Endodermal cell (in vitro differentiated cells): ENCODE data around the gene GPX5. TPM values are rescaled to one million over a fixed set of nuclear protein-coding genes. Genes with fewer than 3 reads are reported as not detected.

Source experiments
- DNase-seq: peaks from one replicate; pipeline ENCODE4 v3.0.0-alpha.2; 2017
- H3K27ac ChIP-seq: 2 replicates; pipeline ENCODE4 v1.5.1; 2013; ENCODE audit warnings: mild to moderate bottlenecking, low read depth, low read length, moderate library complexity
- H3K27me3 ChIP-seq: 2 replicates; pipeline ENCODE4 v1.6.1; 2013; ENCODE audit warnings: mild to moderate bottlenecking, low read length, moderate library complexity; ENCODE audit not compliant: insufficient read depth, control insufficient read depth, poor library complexity, severe bottlenecking
- H3K36me3 ChIP-seq: 2 replicates; pipeline ENCODE4 v1.7.0; 2013; ENCODE audit warnings: mild to moderate bottlenecking, low read length, moderate library complexity; ENCODE audit not compliant: control insufficient read depth, insufficient read depth
- H3K4me1 ChIP-seq: one replicate; pipeline ENCODE4 v1.7.0; 2013; ENCODE audit warnings: low read length; ENCODE audit not compliant: control insufficient read depth, insufficient read depth
- H3K4me3 ChIP-seq: 2 replicates; pipeline ENCODE4 v1.5.1; 2013; ENCODE audit warnings: mild to moderate bottlenecking, low read length, moderate library complexity
- H3K9ac ChIP-seq: 2 replicates; pipeline ENCODE4 v1.6.1; 2013; ENCODE audit warnings: mild to moderate bottlenecking, low read length, moderate library complexity; ENCODE audit not compliant: poor library complexity, severe bottlenecking; ENCODE audit errors: extremely low read depth
- H3K9me3 ChIP-seq: 2 replicates; pipeline ENCODE4 v1.6.1; 2013; ENCODE audit warnings: mild to moderate bottlenecking, low read length, moderate library complexity; ENCODE audit not compliant: control insufficient read depth
- H3K27ac Mint-ChIP-seq: 2 replicates; pipeline ENCODE4 v1.8.0; 2020; ENCODE audit warnings: mixed read lengths
- H3K27me3 Mint-ChIP-seq: 2 replicates; pipeline ENCODE4 v1.8.0; 2021; ENCODE audit warnings: mild to moderate bottlenecking, mixed read lengths; ENCODE audit not compliant: insufficient read depth
- H3K36me3 Mint-ChIP-seq: 2 replicates; pipeline ENCODE4 v1.8.0; 2020; ENCODE audit warnings: low read depth, mixed read lengths
- H3K4me1 Mint-ChIP-seq: 2 replicates; pipeline ENCODE4 v1.8.0; 2020; ENCODE audit warnings: mixed read lengths
- H3K4me3 Mint-ChIP-seq: 2 replicates; pipeline ENCODE4 v1.8.0; 2020; ENCODE audit warnings: mild to moderate bottlenecking, moderate library complexity, mixed read lengths
- H3K9me3 Mint-ChIP-seq: 2 replicates; pipeline ENCODE4 v1.8.0; 2020; ENCODE audit warnings: mild to moderate bottlenecking, mixed read lengths
- CTCF ChIP-seq: fragments of 200-600 bp; sonication (generic); conservative IDR thresholded peaks from 2 replicates; pipeline ENCODE4 v1.5.0; 2021; ENCODE audit warnings: antibody characterized with exemption, mild to moderate bottlenecking
- WGBS, 2 experiments: methylation state at CpG; one replicate each; pipeline versions ENCODE4 v1.1.5 to v1.1.7; 2013; ENCODE audit warnings: missing lambda C conversion rate in 2 of 2, mixed read lengths in 1 of 2; ENCODE audit not compliant: insufficient coverage in 1 of 2, insufficient read length in 1 of 2; 5-methylcytosine and 5-hydroxymethylcytosine counted together
- total RNA-seq, 2 donors: library from RNA; stranded (reverse); fragmentation: NEBNext Ultra II Directional in 1 of 2; extraction: Animal tissue kit (Norgen Biotek cat#: 25700) in 1 of 2; gene quantifications; 2 replicates in 1 of 2; 3 replicates in 1 of 2; pipeline ENCODE4 v1.2.1, GENCODE V29; 2021

The GPX5 gene
- total RNA-seq, 2 donors from 2014 or later, result not detected

GRCh38 chr6:28523241-28523622, 2.4 kb upstream of the GPX5 start:
- Mint-ChIP-seq H3K4me1 (peaks cover 17% of the 10 kb centered on the region), H3K4me3 (no peak overlapping the region), H3K36me3 (no peaks in the 10 kb centered on the region), H3K27me3 (peaks cover 11% of the 10 kb centered on the region), H3K9me3 (no peaks in the 10 kb centered on the region), H3K27ac (peak overlapping the region; percentile 20)
- Histone ChIP-seq H3K4me1 (peaks cover 17% of the 10 kb centered on the region), H3K9me3 (no peaks in the 10 kb centered on the region), H3K27me3 (no peaks in the 10 kb centered on the region), H3K36me3 (no peaks in the 10 kb centered on the region), H3K27ac (no peak overlapping the region), H3K4me3 (peak overlapping the region; percentile 51), H3K9ac (no peak overlapping the region)
- WGBS, 2 experiments, result 82% methylated on average over 3 of the region's 3 CpGs; no CpG with 5 or more reads in 1 of the 2 experiments
- DNase-seq, result peak; percentile 70
- TF ChIP-seq CTCF, result peak; percentile 52

GRCh38 chr6:28530777-28531176, 5.1 kb downstream of the GPX5 start:
- Mint-ChIP-seq H3K9me3 (no peaks in the 10 kb centered on the region), H3K27ac (no peak overlapping the region), H3K27me3 (peaks cover 19% of the 10 kb centered on the region), H3K4me1 (peaks cover 11% of the 10 kb centered on the region), H3K4me3 (no peak overlapping the region), H3K36me3 (no peaks in the 10 kb centered on the region)
- no peaks in the 10 kb centered on the region for H3K27me3 ChIP-seq
- TF ChIP-seq CTCF, result no peak
- no peaks in the 10 kb centered on the region for H3K4me1 ChIP-seq
- H3K9ac ChIP-seq, result no peak overlapping the region
- no peak overlapping the region for H3K27ac ChIP-seq
- no peaks in the 10 kb centered on the region for H3K9me3 ChIP-seq
- no peaks in the 10 kb centered on the region for H3K36me3 ChIP-seq
- 46 to 67% methylated on average over 1 of the region's 1 CpG for WGBS, 2 experiments
- no peak for DNase-seq
- no peak overlapping the region for H3K4me3 ChIP-seq

- Histone ChIP-seq H3K36me3 (no peaks in the 10 kb centered on the region), H3K9ac (no peak overlapping the region), H3K4me1 (no peaks in the 10 kb centered on the region), H3K27me3 (peaks cover 6% of the 10 kb centered on the region), H3K9me3 (no peaks in the 10 kb centered on the region), H3K4me3 (no peak overlapping the region), H3K27ac (no peak overlapping the region)
- Mint-ChIP-seq H3K4me3 (no peak overlapping the region), H3K4me1 (peaks cover 11% of the 10 kb centered on the region), H3K36me3 (no peaks in the 10 kb centered on the region), H3K27me3 (peaks cover 14% of the 10 kb centered on the region), H3K27ac (peak overlapping the region; percentile 69), H3K9me3 (no peaks in the 10 kb centered on the region)
- DNase-seq, result peak; percentile 71
- WGBS, 2 experiments, result 70 to 75% methylated on average over 6 to 7 of the region's 7 CpGs
- peak; percentile 70 for TF ChIP-seq CTCF
These were observed 5.9 kb downstream of the GPX5 start for GRCh38 chr6:28531479-28532128.
